AG20443 (cell line): ENCODE data around the gene MYLK3.

Experiments used
- DNase-seq: peaks from one replicate; pipeline ENCODE4 v3.0.0; 2012; ENCODE audit warnings: low spot score, mixed read lengths

The MYLK3 gene

DNA sequence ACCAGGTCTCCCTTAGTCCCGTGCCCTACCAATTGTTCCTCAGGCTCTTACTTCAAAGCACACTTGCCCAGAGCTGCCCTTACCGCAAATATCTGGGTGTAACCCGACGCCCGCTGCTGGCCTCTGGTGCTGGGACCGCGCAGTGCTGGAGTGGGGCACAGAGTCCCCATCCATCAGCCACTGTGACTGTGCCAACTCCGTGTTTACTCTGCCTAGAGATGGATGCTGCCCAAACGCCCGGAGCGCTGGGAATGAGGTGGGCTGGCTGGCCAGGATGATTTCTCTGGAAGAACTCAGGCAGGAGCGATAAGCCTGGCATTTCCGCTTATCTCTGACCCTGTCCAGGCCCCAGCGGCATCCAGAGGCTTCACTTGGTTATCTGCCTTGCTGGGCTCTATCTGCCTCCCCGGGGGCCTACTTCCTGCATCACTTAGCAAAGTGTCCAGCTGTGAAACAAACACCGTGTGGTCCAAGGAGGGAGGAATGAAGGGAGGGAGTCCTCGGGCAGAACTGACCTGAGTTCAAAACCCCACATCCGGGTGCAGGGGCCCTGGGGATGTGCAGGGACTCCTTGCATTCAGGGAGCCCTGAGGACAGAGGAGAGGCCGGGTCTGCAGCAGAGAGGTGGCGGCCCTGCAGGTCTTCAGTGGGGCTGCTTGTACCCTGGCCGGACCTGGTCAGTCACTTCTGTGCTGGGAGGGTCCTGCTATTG is 9.4 kb upstream of the MYLK3 start:
- peak; percentile 23 for DNase-seq

DNA sequence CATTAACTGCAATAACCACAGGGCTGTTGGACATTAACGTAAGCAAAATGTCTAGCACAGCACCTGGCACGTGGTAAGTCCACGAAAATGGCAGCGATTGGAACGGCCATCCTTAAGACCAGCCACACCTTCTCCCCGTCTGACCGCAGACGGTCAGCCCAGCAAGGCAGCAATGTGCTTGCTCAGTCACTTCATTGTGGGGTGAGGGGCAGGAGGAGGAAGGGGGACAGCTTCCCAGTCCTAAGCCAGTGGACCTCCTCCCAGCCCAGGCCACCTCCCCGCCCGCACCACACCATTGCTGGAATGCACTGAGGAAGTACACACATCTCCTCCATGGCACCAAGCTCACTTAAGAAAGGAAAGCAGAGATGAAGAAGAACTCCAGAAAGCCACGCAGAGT is 8.6 kb upstream of the MYLK3 start:
- DNase-seq: peak; percentile 12

DNA sequence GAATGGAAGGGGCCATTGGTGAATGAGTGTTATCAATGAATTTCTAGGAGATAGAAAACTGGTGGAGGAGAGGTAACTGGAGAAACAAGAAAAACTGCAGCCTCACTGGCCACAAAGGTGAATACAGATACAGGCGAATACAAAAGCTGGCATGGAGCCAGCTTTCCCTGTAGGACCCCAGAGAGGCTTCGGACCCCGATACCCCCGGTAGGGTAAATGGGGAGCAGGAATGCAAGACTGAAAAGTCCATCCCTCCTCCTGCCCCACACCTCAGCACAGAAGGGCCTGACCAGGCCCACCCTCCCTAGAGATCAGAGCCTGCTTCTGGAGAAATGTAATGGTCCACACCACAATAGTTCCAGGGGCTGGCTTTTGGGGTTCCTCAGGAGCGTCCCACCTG is 4.9 kb upstream of the MYLK3 start:
- no peak for DNase-seq

DNA sequence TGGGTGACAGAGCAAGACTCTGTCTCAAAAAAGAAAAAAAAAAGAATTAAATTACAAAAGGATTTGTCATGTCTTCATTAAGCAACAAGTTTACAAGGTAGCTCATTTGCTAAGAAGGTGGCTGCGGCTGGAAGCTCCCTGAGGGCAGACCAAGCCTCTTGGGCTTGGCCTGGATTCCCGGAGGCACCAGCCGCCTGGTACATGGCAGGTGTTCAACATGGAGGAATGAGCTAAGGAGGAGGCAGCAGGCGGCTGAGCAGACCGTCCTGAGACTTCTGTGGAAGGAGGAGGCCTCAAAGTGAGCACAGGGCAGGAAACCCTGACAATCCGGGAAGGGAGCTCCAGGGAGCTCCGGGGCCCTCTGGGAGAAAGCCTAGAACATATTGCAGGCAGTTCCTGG is 3.2 kb upstream of the MYLK3 start:
- no peak for DNase-seq

DNA sequence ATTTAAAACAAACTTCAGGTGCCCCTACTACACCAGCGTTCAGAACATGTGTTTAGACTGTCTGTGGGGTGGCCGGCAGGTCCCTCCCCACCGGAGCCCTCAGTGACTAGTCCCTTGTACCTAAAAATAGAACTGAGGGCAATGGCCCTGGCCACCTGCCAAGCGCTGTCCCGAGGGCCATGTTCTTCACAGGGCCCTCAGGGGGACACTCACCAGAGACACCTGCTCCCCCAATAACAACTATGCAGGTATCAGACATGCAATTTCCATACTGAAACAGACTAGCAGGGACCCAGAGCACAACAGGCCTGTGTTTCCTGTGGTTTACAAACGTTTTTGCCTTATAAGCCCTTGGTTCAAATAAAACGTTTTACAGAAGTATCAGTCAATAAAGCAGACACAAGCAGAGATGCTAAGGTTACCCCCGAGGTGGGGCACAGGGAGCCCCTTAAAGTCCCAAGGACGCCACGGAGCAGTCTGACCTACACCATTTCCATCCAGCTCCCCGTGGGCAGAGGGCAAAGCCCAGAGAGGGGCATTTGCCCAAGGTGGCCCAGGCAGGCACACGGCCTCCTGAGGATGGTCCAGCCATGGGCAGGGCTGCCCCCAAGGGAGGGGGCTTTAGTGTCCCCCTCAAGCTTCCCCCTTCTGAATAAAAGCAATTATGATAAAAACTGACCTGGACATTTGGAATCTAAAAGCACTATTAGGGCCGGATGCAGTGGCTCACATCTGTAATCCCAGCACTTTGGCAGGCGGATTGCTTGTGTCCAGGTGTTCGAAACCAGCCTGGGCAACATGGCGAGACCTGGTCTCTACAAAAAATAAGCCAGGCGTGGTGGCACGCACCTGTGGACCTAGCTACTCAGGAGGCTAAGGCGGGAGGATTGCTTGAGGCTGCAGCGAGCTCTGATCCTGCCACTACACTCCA is 896 bp upstream of the MYLK3 start:
- DNase-seq: peak; percentile 9

DNA sequence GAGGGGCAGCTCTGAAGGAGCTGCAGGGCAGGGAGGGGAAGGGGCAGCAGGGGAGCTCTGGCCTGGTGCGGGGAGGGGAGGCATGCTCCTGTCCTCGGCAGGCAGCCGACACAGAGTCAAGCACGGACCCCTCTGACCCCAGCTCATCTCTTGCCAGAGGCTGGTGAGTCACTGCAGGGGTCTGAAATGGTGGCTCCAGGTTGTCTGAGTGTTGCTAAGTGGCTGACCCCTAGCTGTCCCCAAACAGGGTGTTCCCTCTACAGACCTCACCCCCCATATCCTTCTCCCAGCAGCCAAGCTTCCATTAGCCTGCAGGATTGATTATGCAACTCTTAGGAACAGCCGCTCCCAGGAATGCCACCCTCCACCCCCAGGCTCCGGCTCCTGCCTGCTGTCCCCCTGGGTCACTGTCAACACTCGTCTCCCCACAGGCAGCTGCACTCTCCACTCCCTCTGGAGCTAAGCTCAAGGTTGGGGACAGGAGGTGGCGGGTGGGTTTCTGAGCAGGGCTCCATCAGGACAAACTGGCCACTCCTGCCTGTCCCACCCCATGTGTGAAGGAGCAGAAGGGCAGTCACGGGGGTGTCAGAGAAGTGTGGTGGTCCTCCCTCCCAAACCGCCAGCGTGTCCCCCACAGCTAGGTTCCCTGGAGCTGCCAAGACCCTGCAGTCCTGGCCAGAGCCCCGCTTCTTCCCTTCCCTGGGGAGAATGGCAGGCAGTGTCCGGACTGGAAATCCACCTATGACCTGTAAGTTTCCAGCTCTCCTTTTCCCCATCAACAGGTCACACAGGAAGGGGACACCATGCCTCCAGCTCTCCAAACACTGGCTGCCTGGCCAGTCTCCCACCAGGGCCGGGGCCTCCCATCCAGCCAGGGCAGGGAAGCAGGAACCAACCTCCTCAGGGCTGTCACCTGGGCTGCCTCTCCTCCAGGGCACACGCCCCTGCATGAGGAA is 1.0 kb downstream of the MYLK3 start:
- peak; percentile 17 for DNase-seq

DNA sequence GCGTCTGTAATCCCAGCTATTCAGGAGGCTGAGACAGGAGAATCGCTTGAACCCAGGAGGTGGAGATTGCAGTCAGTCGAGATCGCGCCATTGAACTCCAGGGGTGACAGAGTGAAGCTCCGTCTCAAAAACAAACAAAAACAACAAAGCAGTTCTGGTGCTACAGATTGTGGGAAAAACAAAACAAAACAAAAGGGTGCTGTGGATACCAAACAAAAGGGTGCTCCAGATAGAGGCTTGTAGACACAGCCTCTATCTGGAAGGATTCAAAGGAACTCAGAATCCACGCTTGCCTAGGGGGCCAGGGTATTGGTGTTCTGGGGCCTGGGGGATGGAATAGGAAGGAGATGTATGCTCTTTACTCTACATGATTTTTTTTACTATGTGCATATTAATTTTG is 2.5 kb downstream of the MYLK3 start:
- no peak for DNase-seq

DNA sequence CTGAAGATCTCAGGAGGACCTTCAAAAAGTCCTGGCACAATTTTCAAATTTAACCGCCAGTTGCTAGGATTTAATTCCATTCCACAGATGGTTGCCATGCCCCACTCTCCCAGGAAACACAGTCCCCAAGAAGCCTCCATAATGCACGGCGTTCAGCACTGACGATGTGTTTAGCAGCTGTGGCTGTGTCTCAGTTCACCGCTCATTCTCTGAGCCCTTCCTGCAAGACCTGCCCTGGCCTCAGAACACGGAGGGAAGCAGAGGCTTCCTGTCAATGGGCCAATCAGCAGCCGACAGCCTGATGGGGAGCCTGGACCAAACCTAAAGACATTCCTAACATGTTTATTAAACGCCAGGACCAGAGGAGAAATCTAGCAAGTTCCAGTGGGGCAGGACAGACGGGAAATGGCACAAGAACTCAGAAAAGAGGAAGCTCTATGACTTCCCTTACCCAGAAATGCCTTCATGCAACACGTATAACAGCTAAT is 4.9 kb downstream of the MYLK3 start:
- peak; percentile 60 for DNase-seq

DNA sequence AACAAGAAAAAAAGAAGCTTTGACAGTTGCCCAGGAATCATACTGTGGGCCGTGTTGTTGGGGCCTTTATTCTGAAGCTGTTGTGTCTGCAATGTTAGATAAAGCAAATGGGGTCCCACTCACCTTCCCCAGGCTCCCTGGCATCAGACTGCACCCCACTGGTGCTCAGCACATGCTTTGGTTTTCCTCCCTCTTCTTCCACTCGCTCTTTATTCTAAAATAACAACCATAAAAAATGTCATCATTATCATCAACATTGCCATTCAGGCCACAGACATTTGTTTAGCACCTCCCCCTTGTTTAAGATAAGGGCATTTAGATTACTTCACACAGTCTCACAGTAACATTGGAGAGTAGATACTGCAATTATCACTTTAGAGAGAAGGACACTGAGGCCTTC is 8.2 kb downstream of the MYLK3 start:
- no peak for DNase-seq

DNA sequence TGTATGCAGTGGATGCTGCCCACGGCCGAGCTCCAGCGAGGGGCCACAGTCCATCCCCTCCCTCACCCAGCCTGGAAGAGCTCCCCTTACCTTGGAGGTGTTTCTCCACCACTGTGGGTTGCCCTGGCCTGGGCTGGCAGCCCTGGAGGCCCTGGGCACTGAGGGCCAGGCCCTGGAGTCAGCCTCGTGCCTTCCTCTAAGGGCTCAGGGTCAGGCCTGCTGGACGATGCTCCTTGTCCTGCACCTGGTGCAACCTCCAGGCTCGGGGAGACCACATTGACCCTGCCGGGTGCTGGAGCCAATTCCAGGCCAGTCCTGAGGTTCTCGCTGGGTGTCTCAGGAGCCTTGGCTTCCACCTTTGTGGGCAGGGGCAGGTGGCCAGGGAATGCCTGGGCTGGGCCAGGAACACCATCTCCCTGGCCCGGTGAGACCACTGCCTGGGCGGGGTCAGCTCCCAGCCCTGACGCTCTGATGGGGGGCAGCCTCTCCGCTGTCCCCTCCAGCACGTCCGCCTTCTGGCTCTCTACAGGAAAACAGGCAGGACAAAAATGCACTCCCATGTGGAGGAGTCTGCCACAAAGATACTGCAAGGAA is 10.4 kb downstream of the MYLK3 start:
- DNase-seq: no peak

DNA sequence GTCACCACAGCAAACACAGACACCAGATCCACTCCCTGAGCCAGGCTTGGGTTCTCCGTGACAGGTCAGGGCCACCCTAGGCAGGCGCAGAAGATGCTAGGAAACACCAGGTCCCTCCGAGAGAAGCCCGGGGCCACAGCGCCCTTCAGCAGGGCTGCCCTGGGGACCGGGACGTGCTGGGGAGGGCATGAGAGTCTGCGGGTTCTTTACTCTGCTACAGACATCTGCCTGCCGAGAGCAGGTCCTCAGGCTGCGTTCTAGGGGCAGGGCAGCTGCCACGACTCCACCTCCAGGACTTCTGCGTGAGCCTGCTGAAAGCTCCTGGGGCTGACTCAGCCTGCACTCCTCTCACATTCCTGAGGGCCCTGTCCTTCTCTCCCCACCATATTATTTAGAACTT is 11.4 kb downstream of the MYLK3 start:
- peak; percentile 58 for DNase-seq

DNA sequence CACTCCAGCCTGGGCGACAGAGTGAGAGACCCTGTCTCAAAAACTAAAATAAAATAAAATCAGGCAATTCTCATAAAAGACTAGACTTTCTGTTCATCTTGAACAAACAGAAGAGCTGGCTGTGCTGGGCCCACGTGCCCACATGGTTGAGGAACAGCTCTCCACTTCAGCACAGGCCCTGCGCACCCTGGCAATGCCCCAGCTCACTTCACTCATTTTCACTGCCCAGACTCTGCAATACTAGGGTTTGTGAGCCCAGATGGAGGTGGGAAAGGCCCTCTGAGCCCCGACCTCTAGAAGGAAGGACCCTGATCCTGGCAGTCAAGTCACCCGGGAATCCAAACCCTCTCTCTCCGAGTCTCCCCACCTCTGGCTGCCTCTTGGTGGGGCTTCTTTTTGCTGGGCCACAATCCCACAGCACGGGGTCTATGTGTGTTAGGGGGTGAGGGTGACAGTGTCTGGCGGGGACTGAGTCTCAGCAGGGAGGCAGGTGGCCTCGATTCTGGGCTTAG is 14.8 kb downstream of the MYLK3 start:
- DNase-seq: no peak

DNA sequence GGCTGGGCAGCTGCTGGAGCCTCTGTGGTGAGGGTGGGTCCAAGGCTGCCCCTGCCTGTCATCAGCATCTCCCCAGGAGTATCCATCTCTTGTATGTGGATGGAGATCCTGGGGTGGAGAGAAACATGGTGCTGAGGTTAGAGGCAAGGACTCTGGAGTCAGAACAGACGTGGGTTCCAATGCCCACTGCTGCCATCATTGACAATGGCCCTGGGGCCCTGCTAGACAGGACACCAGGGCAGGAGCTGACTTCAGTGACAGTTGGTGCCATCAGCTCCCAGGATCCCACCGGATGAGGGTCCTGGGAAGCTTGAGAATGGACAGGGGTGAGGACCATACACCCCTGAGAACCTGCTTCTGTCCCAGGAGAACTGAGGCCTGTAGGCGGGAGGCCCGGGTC is 15.6 kb downstream of the MYLK3 start:
- DNase-seq: peak; percentile 6

DNA sequence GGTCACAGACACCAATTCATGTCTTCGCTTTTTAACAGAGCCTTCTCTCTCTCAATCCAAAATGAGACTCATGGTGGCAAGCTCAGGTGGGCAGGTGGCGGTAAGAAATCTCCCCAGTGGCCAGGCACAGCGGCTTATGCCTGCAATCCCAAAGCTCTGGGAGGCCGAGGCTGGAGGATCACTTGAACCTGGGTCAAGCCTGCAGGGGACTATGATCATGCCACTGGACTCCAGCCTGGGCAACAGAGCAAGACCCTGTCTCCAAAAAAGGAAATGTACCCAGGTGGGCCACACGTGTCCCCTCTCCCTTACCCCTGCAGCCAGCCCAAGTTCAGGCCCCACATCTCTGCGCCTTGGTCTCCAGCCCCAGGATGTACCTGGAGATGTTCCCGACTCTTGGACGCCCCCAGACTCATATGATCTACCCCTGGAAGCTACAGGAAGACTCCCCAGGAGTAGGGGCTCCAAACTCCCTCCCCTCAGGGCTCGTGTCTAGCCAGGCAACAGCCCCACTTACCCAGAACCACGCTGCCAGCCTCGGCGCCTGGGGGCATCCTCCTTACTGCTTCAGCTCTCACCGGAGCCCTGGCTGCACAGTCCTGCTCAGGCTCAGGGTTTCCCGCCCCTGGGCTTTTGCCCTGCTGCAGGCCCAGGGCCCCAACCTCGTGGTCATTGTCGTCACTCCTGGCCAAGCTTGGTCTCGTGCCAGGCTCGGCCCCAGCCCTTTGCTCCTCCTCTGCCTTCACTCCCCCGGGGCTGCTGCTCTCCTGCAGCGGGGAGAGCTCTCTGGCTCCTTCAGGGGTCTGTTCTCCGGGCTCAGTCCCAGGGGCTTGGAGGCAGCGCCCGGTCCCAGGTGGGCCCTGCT is 16.2 kb downstream of the MYLK3 start:
- peak; percentile 14 for DNase-seq

DNA sequence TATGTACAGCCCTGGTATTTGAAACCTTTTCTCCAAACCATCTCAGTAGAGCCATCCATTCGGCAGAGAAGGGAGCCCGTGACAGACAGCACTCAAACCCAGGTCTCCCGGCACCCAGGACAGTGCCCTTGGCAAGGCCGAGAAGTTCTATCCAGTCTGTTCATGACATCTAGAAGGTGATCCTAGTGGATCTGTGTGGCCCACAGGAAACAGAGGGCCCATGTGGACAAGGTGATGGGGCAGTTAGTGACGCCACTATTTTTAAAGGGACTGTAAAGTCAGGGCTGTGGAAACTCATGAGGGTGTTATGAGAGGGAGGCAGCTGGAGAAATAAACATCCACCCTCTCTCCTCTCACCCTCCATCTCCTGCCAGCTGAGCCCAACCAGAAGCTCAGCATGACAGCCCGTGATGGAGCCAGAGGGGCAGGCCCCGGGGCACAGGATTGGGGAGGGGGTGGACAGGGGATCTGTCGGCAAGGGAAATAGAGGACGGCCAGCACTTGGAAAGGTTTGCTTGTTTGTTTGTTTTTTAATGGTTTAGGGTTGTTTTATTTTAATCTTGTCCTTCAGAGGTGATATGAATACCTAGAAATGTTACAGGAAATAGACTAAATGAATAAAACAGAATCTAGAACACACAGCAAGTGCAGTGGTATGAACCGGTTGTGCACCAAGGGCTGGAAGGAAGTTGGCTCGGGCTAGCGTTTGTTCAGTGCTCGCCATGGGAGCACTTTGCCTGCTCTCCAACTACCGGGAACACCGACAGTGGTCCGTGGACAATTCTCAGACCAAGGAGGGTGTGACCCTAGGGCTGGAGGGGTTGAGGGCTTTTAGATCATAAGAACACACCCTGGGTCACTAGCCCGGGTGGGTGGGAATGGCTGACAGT is 17.1 kb downstream of the MYLK3 start:
- DNase-seq: peak; percentile 4

DNA sequence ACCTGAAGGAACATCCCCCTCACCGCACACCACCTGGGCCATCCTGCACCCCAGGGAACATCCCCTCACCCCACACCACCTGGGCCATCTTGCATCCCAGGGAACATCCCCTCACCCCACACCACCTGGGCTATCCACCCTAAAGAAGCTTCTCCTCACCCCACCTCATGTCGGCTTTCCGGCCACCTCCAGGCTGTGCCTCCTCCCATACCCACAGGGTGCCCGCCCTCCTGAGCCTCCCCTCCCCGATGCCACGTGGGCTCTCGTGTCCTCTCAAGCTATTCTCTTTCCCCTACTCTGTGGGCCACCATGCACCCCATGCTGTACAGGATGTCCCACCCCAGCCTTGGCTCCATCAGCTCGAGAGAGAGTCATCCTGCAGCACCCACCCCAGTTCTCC is 18.0 kb downstream of the MYLK3 start:
- DNase-seq: no peak

DNA sequence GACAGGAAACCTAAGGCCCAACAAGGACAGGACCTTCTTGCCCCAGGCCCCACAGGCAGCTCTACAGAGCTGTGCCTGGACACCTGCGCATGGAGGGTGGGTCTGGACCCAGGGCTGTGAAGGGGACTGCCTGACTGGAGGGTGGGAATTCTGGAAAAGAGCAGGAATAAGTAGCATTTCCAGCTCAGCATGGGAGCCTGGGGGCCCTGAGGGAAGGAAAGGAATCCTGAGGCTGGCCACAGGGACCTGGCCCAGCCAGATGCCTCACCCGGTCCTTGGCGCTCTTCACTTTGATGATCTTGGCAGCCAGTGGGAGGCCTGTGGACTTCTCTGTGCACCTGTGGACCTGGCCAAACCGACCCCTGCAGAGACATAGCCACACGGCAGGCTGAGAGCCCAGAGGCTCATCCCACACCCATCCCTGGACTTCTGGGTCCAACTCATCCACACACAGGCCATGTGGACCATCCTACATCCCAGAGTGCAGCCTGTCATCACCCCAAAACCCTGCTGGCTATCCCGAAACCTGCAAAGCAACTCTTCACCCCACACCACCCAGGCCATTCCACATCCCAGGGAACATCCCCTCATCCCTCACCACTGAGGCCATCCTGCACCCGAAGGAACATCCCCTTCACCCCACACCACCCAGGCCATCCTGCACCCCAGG is 18.7 kb downstream of the MYLK3 start:
- DNase-seq: peak; percentile 6

DNA sequence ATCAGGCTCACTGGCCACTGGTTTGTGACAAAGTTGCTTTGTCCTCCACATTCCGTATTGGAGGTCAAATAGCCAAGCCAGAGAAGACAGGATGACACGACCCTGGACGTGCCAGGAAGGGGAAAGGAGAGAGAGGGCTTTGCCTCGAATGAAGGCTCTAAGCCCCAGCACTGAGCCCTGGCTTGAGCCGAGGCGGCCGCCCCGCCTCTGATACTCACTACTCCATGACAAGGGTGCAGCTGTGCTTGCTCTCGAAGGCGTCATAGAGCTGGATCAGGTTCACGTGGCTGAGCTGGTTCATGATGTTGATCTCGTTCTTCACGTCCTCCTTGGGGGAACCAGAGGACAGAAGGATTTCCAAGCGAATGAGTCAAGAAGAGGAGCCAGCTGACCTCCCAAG is 19.3 kb downstream of the MYLK3 start:
- peak; percentile 3 for DNase-seq

DNA sequence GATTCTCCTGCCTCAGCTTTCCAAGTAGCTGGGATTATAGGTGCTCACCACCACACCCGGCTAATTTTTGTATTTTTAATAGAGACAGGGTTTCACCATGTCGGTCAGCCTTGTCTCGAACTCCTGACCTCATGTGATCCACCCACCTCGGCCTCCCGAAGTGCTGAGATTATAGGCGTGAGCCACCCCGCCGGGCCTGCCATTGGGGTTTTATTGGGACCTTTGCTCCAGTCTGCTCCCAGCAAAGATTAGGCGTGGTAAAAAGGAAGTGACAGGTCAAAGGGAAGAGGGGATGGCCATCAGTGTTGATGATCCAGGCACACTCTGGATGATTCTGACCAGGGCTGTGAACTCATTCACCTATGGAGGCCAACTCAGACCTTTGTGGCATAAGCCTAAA is 20.5 kb downstream of the MYLK3 start:
- no peak for DNase-seq
